Measurements from ENCODE around the gene WWOX. TPM values are rescaled to one million over a fixed set of nuclear protein-coding genes. Genes with fewer than 3 reads are reported as not detected.

WWOX gene
- total and polyA plus RNA-seq, 7 donors = 7.1 to 46.8 (median 16.1) TPM

- 91 to 95% methylated on average over 3 of the region's 3 CpGs for WGBS, 2 donors
- H3K9me3 ChIP-seq = no peaks in the 10 kb centered on the region
- no peaks in the 10 kb centered on the region for H3K27me3 ChIP-seq
- H3K36me3 ChIP-seq = no peaks in the 10 kb centered on the region
- H3K4me3 ChIP-seq = no peak overlapping the region
- H3K27ac ChIP-seq = no peak overlapping the region
- DNase-seq = no peak
- H3K4me1 ChIP-seq = peaks cover 0 to 9% (median under 1%) of the 10 kb centered on the region in 4 donors
- TF ChIP-seq POLR2A (IDR thresholded peaks at IDR 0.05) = no peak
- TF ChIP-seq POLR2AphosphoS5 (IDR thresholded peaks at IDR 0.05) = no peak
- TF ChIP-seq CTCF (IDR thresholded peaks at IDR 0.05) = no peak
- TF ChIP-seq EP300 (IDR thresholded peaks at IDR 0.05) = no peak
- intact Hi-C loops (cut with DNase I) = loop anchor here (5.0 kb wide), 1 partner anchor 373 kb away; the partner anchor contains the start of gene NUDT7
Measured at GRCh38 chr16:78094998-78095397, 4.5 kb upstream of the WWOX start.

- intact Hi-C loops (cut with DNase I) = loop anchor here (5.0 kb wide), 1 partner anchor 374 kb away; the partner anchor contains the start of gene NUDT7
- H3K36me3 ChIP-seq = no peaks in the 10 kb centered on the region
Measured at GRCh38 chr16:78096386-78096785, 3.1 kb upstream of the WWOX start.

GRCh38 chr16:78097548-78097947, 1.9 kb upstream of the WWOX start:
- H3K36me3 ChIP-seq = no peaks in the 10 kb centered on the region
- TF ChIP-seq CTCF (IDR thresholded peaks at IDR 0.05) (no peak), EP300 (IDR thresholded peaks at IDR 0.05) (no peak), POLR2AphosphoS5 (IDR thresholded peaks at IDR 0.05) (no peak), POLR2A (IDR thresholded peaks at IDR 0.05) (no peak)
- DNase-seq = no peak
- peaks cover 0 to 14% (median 7%) of the 10 kb centered on the region in 4 donors for H3K4me1 ChIP-seq
- no peak overlapping the region for H3K4me3 ChIP-seq
- no peak overlapping the region for H3K27ac ChIP-seq
- no peaks in the 10 kb centered on the region for H3K9me3 ChIP-seq
- WGBS, 2 donors = 87 to 88% methylated on average over 4 of the region's 4 CpGs
- intact Hi-C loops (cut with DNase I) = loop anchor here (5.0 kb wide), 1 partner anchor 375 kb away; the partner anchor contains the start of gene NUDT7
- H3K27me3 ChIP-seq = no peaks in the 10 kb centered on the region

More at GRCh38 chr16:78096386-78096785, 3.1 kb upstream of the WWOX start:
- H3K27me3 ChIP-seq = no peaks in the 10 kb centered on the region
- 76 to 80% methylated on average over 3 of the region's 3 CpGs for WGBS, 2 donors
- no peak overlapping the region for H3K4me3 ChIP-seq
- H3K27ac ChIP-seq = no peak overlapping the region
- H3K4me1 ChIP-seq = peaks cover 0 to 14% (median 7%) of the 10 kb centered on the region in 4 donors
- H3K9me3 ChIP-seq = no peaks in the 10 kb centered on the region
- TF ChIP-seq CTCF (IDR thresholded peaks at IDR 0.05) = no peak
- no peak for TF ChIP-seq POLR2AphosphoS5 (IDR thresholded peaks at IDR 0.05)
- TF ChIP-seq EP300 (IDR thresholded peaks at IDR 0.05) = no peak
- no peak for TF ChIP-seq POLR2A (IDR thresholded peaks at IDR 0.05)
- no peak for DNase-seq

GRCh38 chr16:78098087-78098486, 1.4 kb upstream of the WWOX start:
- H3K4me1 ChIP-seq = peaks cover 0 to 14% (median 7%) of the 10 kb centered on the region in 4 donors
- DNase-seq = no peak
- no peak overlapping the region for H3K27ac ChIP-seq
- TF ChIP-seq CTCF (IDR thresholded peaks at IDR 0.05) = no peak
- TF ChIP-seq POLR2A (IDR thresholded peaks at IDR 0.05) = no peak
- no peak for TF ChIP-seq EP300 (IDR thresholded peaks at IDR 0.05)
- TF ChIP-seq POLR2AphosphoS5 (IDR thresholded peaks at IDR 0.05) = no peak
- no peaks in the 10 kb centered on the region for H3K27me3 ChIP-seq
- H3K4me3 ChIP-seq = no peak overlapping the region
- H3K9me3 ChIP-seq = no peaks in the 10 kb centered on the region
- 72 to 83% methylated on average over 4 of the region's 4 CpGs for WGBS, 2 donors
- intact Hi-C loops (cut with DNase I) = loop anchor here (5.0 kb wide), 1 partner anchor 376 kb away; the partner anchor contains the start of gene NUDT7
- no peaks in the 10 kb centered on the region for H3K36me3 ChIP-seq
